Measurements from ENCODE around the gene THEMIS.

THEMIS gene

DNA sequence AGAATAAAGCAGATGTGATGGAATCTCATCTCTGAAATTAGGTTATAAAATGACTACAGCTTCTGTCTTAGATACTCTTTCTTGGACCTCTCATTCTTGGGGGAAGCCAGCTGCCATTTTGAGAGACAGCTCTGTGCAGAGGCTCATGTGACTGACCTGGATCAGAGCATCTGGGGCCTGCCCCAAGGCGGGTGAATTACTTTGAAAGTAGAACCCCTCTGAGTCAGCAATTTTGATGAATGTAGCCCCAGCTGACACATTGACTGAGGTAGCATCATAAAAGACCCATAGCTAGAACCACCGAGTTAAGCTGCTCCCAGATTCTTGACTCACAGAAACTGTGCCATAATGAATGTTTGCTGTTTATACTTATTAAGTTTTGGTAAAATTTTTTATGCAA, 124.5 kb downstream of the THEMIS start:
- DNase-seq (ENCODE audit: low spot score), result no peak
- TF ChIP-seq, protein P1, sequence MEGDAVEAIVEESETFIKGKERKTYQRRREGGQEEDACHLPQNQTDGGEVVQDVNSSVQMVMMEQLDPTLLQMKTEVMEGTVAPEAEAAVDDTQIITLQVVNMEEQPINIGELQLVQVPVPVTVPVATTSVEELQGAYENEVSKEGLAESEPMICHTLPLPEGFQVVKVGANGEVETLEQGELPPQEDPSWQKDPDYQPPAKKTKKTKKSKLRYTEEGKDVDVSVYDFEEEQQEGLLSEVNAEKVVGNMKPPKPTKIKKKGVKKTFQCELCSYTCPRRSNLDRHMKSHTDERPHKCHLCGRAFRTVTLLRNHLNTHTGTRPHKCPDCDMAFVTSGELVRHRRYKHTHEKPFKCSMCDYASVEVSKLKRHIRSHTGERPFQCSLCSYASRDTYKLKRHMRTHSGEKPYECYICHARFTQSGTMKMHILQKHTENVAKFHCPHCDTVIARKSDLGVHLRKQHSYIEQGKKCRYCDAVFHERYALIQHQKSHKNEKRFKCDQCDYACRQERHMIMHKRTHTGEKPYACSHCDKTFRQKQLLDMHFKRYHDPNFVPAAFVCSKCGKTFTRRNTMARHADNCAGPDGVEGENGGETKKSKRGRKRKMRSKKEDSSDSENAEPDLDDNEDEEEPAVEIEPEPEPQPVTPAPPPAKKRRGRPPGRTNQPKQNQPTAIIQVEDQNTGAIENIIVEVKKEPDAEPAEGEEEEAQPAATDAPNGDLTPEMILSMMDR (IDR thresholded peaks at IDR 0.05; ENCODE audit: poor library complexity, severe bottlenecking), result no peak
- ATAC-seq (ENCODE audit: low read depth), result no peak
- Histone ChIP-seq H3K36me3 (ENCODE audit: low read depth) (no peaks in the 10 kb centered on the region), H3K4me3 (ENCODE audit: severe bottlenecking) (no peak overlapping the region), H3K27me3 (ENCODE audit: insufficient read depth, poor library complexity, severe bottlenecking) (no peaks in the 10 kb centered on the region), H3K27ac (ENCODE audit: poor library complexity, severe bottlenecking) (no peak overlapping the region), H3K9me3 (ENCODE audit: severe bottlenecking) (no peaks in the 10 kb centered on the region), H3K4me1 (ENCODE audit: insufficient read depth, poor library complexity, severe bottlenecking) (no peaks in the 10 kb centered on the region)

DNA sequence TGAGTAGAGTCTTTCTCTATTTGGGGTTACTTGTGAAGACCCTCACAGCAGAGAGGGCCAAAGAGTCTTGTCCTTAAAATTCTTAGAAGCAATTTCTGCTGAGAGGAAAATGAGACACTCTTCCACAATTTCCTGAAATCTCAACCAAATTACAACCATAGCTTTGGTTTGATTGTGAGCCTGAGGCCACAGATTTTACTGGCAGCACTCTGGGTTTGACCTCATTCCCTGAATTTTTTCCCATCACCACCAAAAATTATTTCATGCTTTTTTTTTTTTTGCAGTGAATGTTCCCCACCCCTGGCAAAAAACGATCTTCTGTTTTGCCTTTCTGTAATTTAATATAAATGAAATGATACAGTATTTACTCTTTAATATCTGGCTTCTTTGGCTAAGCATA, 125.5 kb downstream of the THEMIS start:
- H3K27ac ChIP-seq (ENCODE audit: poor library complexity, severe bottlenecking), result no peak overlapping the region
- H3K27me3 ChIP-seq (ENCODE audit: insufficient read depth, poor library complexity, severe bottlenecking), result no peaks in the 10 kb centered on the region
- H3K36me3 ChIP-seq (ENCODE audit: low read depth), result no peaks in the 10 kb centered on the region
- ATAC-seq (ENCODE audit: low read depth) (no peak), DNase-seq (ENCODE audit: low spot score) (no peak)
- TF ChIP-seq, protein P1 (IDR thresholded peaks at IDR 0.05; ENCODE audit: poor library complexity, severe bottlenecking), result no peak
- H3K4me3 ChIP-seq (ENCODE audit: severe bottlenecking), result no peak overlapping the region
- H3K9me3 ChIP-seq (ENCODE audit: severe bottlenecking), result no peaks in the 10 kb centered on the region
- H3K4me1 ChIP-seq (ENCODE audit: insufficient read depth, poor library complexity, severe bottlenecking), result no peaks in the 10 kb centered on the region

DNA sequence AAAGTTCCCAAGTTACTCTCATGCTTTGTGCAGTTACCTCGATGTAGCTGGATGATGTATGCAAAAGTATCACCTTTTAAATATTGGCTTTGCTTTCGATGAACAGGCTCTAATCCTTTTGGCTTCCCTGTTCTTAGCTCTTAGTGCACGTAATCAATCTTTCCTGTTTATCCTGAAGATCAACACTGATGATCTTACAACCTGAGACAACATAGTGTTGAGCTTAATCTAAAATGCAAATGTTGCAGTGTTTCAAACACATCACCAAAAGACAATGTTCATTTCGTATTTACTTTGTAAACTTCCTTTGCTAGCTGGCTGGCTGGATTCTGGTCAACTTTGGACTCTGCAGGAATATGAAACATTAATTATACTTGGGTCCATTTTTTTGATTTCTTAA, 132.1 kb downstream of the THEMIS start:
- TF ChIP-seq, protein P1 (IDR thresholded peaks at IDR 0.05; ENCODE audit: poor library complexity, severe bottlenecking), result no peak
- H3K36me3 ChIP-seq (ENCODE audit: low read depth), result no peaks in the 10 kb centered on the region
- no peak overlapping the region for H3K27ac ChIP-seq (ENCODE audit: poor library complexity, severe bottlenecking)
- H3K4me1 ChIP-seq (ENCODE audit: insufficient read depth, poor library complexity, severe bottlenecking), result no peaks in the 10 kb centered on the region
- no peak overlapping the region for H3K4me3 ChIP-seq (ENCODE audit: severe bottlenecking)
- ATAC-seq (ENCODE audit: low read depth) (no peak), DNase-seq (ENCODE audit: low spot score) (no peak)
- H3K9me3 ChIP-seq (ENCODE audit: severe bottlenecking), result no peaks in the 10 kb centered on the region
- H3K27me3 ChIP-seq (ENCODE audit: insufficient read depth, poor library complexity, severe bottlenecking), result no peaks in the 10 kb centered on the region

DNA sequence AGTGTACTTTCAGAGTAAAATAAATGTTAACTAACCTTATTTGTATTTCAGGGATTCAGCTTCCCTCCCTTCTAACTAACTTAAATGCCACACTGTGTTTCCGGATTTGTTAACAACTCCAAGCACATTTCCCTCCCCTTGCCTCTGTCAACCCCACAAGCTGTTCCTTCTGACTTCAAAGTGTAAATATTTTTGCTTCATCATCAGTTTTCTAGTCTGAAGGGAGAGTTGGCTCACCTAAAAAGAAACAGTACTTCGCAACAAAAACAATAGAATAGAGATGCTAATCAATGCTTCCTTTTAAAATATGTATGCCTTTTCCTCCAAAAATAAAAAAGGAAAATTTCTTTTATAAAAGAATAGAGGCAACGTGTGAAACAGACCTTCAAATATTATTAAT, 132.6 kb downstream of the THEMIS start:
- H3K36me3 ChIP-seq (ENCODE audit: low read depth), result no peaks in the 10 kb centered on the region
- H3K4me1 ChIP-seq (ENCODE audit: insufficient read depth, poor library complexity, severe bottlenecking), result no peaks in the 10 kb centered on the region
- TF ChIP-seq, protein P1 (IDR thresholded peaks at IDR 0.05; ENCODE audit: poor library complexity, severe bottlenecking), result no peak
- H3K9me3 ChIP-seq (ENCODE audit: severe bottlenecking), result no peaks in the 10 kb centered on the region
- no peak overlapping the region for H3K27ac ChIP-seq (ENCODE audit: poor library complexity, severe bottlenecking)
- no peaks in the 10 kb centered on the region for H3K27me3 ChIP-seq (ENCODE audit: insufficient read depth, poor library complexity, severe bottlenecking)
- no peak overlapping the region for H3K4me3 ChIP-seq (ENCODE audit: severe bottlenecking)
- no peak for ATAC-seq (ENCODE audit: low read depth)
- no peak for DNase-seq (ENCODE audit: low spot score)

DNA sequence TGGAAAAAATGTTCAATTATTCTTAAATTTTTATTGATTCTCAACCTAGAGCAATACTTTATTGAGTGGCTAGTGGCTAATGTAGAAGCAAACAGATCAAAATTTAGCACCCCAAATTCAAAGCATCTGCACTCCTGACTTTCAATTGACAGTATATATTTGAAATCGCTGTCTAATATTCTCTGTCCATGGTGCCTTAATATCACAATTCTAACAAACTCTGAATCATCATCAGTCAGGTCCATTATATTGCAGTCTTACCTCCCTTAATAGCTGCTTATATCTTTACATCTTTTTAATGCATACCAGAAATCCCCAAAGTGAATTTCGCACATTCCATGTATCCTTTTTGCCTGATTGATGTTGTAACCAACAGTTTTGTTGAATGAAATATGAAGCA, 134.9 kb downstream of the THEMIS start:
- Histone ChIP-seq H3K27ac (ENCODE audit: poor library complexity, severe bottlenecking) (no peak overlapping the region), H3K9me3 (ENCODE audit: severe bottlenecking) (no peaks in the 10 kb centered on the region), H3K4me3 (ENCODE audit: severe bottlenecking) (no peak overlapping the region), H3K36me3 (ENCODE audit: low read depth) (no peaks in the 10 kb centered on the region), H3K27me3 (ENCODE audit: insufficient read depth, poor library complexity, severe bottlenecking) (no peaks in the 10 kb centered on the region), H3K4me1 (ENCODE audit: insufficient read depth, poor library complexity, severe bottlenecking) (no peaks in the 10 kb centered on the region)
- TF ChIP-seq, protein P1 (IDR thresholded peaks at IDR 0.05; ENCODE audit: poor library complexity, severe bottlenecking), result no peak
- DNase-seq (ENCODE audit: low spot score) (no peak), ATAC-seq (ENCODE audit: low read depth) (no peak)
